A549 treated with Mapracorat at 1 μM for 4 hours (cell line): ENCODE results near the gene TLR9. TPM values are rescaled to one million over a fixed set of nuclear protein-coding genes. Genes with fewer than 3 reads are reported as not detected.

Source experiments
- total RNA-seq: library from RNA; stranded (reverse); fragments of 200-300 nt; extraction: Qiagen RNA extraction; gene quantifications from 5 replicates; pipeline ENCODE4 v1.2.3, GENCODE V29; 2022

The TLR9 gene, protein sequence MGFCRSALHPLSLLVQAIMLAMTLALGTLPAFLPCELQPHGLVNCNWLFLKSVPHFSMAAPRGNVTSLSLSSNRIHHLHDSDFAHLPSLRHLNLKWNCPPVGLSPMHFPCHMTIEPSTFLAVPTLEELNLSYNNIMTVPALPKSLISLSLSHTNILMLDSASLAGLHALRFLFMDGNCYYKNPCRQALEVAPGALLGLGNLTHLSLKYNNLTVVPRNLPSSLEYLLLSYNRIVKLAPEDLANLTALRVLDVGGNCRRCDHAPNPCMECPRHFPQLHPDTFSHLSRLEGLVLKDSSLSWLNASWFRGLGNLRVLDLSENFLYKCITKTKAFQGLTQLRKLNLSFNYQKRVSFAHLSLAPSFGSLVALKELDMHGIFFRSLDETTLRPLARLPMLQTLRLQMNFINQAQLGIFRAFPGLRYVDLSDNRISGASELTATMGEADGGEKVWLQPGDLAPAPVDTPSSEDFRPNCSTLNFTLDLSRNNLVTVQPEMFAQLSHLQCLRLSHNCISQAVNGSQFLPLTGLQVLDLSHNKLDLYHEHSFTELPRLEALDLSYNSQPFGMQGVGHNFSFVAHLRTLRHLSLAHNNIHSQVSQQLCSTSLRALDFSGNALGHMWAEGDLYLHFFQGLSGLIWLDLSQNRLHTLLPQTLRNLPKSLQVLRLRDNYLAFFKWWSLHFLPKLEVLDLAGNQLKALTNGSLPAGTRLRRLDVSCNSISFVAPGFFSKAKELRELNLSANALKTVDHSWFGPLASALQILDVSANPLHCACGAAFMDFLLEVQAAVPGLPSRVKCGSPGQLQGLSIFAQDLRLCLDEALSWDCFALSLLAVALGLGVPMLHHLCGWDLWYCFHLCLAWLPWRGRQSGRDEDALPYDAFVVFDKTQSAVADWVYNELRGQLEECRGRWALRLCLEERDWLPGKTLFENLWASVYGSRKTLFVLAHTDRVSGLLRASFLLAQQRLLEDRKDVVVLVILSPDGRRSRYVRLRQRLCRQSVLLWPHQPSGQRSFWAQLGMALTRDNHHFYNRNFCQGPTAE
- 0.07 TPM in 1 of 5 replicates, not detected in the others for total RNA-seq

DNA sequence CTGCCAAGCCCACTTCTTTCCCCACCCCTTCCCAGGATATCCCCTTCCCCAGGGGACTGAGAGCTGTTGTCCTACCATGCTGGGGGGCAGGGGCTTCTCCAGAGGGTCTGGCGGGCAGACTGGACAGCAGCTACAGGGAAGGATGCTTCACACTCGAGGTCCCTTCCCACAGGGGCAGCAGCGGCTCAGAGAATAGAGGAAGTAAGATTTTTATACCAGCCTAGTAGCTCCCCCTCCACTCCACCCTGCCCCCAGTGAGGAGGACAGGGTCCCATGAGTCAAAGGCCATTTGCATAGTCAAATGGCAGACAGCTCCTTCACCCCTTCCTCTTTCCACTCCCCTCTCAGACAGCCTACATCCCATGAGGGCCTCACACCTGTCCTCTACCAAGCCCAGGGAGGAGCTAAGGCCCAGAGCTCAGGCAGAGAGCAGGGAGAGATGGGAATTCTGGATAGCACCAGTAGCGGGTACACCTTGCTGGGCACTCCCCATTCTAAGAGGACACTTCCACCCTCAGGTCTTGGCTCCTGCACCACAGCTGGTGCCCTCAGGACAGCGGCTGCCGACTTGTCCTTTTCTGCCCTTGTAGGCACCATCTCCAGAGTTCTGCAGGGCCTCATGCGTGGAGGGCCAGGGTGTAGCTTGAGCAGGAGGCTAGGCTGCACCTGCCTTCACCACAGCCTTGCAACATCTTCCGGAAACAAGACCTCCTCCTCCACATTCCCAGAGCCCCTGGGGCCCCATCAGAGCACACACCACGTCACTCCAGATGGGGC lies at the start of gene TLR9:
TSS of gene TLR9 (minus strand) at position 194 of the 777 bp plus-strand sequence. CDS start at position 78, 116 bp downstream.

DNA sequence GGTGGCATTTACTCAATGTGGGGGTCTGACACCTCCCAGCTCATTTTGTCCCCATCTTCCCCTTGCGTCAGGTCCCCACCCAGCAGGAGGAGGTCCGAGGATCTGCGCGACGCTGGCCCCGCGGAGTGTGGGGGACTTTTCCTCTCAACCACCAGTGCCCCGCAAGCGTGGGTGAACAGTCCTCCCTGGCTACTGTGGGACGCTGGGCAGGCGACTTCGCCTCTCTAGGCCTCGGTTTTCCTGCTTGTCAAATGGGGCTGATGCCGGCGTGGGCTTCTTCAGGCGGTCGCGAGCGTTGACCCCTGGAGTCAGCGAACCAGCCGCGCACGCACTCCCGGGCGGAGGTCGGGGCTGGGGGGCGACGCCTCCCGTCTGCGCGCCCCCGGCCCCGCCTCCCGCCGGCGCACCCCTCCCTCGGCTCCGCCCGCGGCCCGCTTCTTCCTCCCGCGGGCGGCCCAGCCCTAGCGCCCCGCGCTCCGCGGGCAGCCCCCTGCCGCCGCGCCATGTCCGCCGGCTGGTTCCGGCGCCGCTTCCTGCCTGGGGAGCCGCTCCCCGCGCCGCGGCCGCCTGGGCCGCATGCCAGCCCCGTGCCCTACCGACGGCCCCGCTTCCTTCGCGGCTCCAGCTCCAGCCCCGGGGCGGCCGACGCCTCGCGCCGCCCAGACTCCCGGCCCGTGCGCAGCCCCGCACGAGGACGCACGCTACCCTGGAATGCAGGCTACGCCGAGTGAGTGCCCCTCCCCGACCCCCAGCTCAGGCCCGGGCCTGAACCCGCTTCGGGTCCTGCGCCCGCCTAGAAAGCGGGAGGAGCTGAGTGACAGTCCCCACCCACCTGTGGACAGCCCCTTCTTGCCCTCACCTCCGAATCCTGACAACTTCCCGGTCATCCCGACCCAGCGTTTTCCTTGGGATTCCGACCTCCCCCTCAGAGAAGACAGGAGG lies 20.1 kb upstream of the TLR9 start, which contains the start of gene PPM1M:
TSS of gene PPM1M (plus strand) at position 438 of the 942 bp plus-strand sequence. CDS start at position 504, 66 bp downstream.

DNA sequence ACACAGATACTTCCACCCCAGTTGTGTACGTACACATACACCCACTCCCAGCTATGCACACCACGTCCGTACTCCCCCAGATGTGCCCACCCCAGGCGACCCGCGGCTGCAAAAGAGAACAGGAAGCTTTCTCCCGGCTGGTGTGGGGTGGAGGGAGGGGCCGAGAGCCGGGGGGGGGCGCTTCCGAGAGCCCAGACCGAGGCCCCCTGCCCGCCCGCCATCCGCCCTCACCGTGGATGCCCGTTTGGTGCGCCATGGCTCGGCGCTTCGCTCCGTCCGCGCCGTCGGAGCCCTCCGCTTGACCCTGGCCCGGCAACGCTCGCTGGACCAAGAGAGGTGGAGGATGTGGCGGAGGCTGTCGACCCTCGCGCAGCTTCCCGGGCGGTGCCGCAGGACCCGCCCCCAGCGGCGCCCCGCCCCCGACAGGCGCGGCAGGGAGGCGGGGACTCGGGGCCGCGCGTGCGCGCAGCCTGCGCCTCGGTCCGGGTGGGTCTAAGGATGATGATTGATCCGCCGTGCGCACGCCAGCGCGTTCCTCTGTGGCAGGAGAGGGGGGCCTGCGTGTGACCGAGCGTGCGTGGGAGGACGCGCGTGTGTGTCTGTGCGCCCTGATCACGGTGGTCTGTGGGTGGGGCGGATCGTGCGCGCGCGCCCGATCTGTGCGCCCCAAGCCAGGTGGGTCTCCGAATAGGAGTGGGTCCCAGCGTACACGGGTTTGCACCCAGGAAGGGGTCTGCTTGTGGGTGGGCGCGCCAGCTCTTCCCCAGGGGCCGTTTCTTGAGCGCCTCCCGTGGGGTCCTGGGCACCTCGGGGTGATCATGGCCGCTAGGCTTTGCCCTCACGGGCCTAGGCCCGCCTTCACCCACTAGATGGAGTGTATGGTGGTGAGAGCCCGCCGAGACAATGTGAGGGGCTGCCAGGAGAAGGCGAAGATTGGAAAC lies 13.6 kb upstream of the TLR9 start, which contains the start of gene TWF2:
TSS of gene TWF2 (minus strand) at position 398 of the 941 bp plus-strand sequence. CDS start at position 256, 142 bp downstream.

DNA sequence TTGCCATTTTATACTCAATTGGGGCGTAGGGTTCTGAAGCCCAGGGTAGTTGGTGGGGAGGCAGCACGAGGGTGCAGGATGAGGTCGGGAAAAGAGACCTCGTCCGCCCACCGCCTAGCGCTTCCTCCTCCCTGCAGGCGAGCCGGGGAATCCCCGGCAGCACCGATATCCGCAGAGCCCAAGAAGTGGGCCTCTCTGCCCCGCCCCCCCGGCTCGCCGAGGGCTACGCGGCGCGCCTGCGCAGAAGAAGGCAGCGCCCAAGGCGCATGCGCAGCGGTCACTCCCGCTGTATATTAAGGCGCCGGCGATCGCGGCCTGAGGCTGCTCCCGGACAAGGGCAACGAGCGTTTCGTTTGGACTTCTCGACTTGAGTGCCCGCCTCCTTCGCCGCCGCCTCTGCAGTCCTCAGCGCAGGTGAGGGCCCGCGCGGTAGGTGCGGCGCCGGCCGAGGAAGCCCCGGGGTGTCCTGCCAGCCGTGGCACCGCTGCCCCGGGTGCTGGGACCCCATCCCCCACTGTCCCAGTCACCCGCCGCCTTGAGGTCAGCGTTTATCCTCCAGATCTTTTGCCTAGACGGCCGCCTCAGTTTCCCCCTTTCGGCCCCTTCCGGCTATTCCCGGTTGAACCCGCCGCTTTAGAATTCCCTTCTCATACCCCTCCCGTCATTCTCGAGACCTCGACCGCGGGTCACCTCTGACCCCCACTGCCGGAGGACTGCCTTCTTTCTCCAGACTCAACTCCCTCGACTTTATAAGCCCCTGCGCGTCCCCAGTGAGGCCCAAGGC lies 27.4 kb downstream of the TLR9 start, which contains the start of gene ALAS1:
TSS of gene ALAS1 (plus strand) at position 319 of the 784 bp plus-strand sequence. CDS start 1,082 bp downstream, outside the sequence.

Other genes with a start within 250 kb of the TLR9 start
- 24.6 to 30.1 TPM (median 25.9 TPM) in 5 replicates for gene ACY1, start 242.1 kb downstream of the TLR9 start, total RNA-seq
- gene RPL29, start 229.8 kb downstream of the TLR9 start, total RNA-seq: 1,285 to 1,543 TPM (median 1,331 TPM) in 5 replicates
- gene DUSP7, start 169.1 kb downstream of the TLR9 start, total RNA-seq: 19.2 to 22.2 TPM (median 21.6 TPM) in 5 replicates
- 14.6 to 19.0 TPM (median 17.5 TPM) in 5 replicates for gene POC1A, start 71.2 kb downstream of the TLR9 start, total RNA-seq
- gene ALAS1, start 27.5 kb downstream of the TLR9 start, total RNA-seq: 44.1 to 50.3 TPM (median 48.7 TPM) in 5 replicates
- 58.6 to 74.2 TPM (median 73.5 TPM) in 5 replicates for gene TWF2, start 13.5 kb upstream of the TLR9 start, total RNA-seq
- gene PPM1M, start 20.1 kb upstream of the TLR9 start, total RNA-seq: 4.0 to 4.9 TPM (median 4.5 TPM) in 5 replicates
- gene WDR82, start 53.0 kb upstream of the TLR9 start, total RNA-seq: 45.3 to 53.7 TPM (median 50.9 TPM) in 5 replicates
- gene GLYCTK, start 62.2 kb upstream of the TLR9 start, total RNA-seq: 2.9 to 4.9 TPM (median 4.6 TPM) in 5 replicates
- 0.66 to 0.92 TPM (median 0.81 TPM) in 5 replicates for gene DNAH1, start 90.7 kb upstream of the TLR9 start, total RNA-seq
- gene BAP1, start 184.4 kb upstream of the TLR9 start, total RNA-seq: 28.5 to 40.9 TPM (median 38.8 TPM) in 5 replicates
- gene PHF7, start 185.0 kb upstream of the TLR9 start, total RNA-seq: 2.9 to 4.5 TPM (median 3.4 TPM) in 5 replicates
- gene SEMA3G, start 219.5 kb upstream of the TLR9 start, total RNA-seq: 0.04 to 0.12 TPM (median 0.06 TPM) in 5 replicates
- gene TNNC1, start 228.4 kb upstream of the TLR9 start, total RNA-seq: 0.99 to 1.5 TPM (median 1.4 TPM) in 5 replicates
- gene NISCH, start 230.0 kb upstream of the TLR9 start, total RNA-seq: 10.0 to 15.4 TPM (median 15.0 TPM) in 5 replicates